ENCODE measurements around the gene LANCL1. TPM values are rescaled to one million over a fixed set of nuclear protein-coding genes. Genes with fewer than 3 reads are reported as not detected.

The LANCL1 gene
- total RNA-seq, 1 donor from 2014 or later, result 38.7 TPM

DNA sequence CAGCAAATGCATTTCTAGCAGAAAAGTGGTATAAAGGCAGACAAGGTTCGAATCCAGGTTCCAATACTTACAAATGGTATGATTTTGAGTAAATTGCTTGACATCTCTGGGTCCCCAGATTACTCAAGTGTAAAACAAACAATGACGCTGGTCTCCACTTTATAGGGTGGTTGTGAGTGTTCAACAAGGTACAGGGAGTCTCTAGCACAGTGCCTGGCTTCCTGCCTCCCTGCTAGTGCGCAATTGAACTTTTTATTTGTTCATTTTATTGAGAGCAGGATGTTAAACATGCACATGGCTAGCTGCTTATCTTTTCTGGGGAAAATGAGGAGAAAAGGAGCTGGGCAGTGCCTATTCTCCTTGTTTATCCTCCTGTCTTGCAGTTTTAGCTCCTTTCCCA, 86.7 kb downstream of the LANCL1 start:
- Mint-ChIP-seq H3K4me3 (ENCODE audit: unreplicated experiment) (no peak overlapping the region), H3K36me3 (ENCODE audit: low read depth, unreplicated experiment) (no peaks in the 10 kb centered on the region), H3K27ac (ENCODE audit: unreplicated experiment) (no peak overlapping the region), H3K27me3 (ENCODE audit: unreplicated experiment) (peaks cover 1% of the 10 kb centered on the region), H3K4me1 (ENCODE audit: unreplicated experiment) (no peaks in the 10 kb centered on the region), H3K9me3 (ENCODE audit: unreplicated experiment) (no peaks in the 10 kb centered on the region)
- TF ChIP-seq, protein P1, sequence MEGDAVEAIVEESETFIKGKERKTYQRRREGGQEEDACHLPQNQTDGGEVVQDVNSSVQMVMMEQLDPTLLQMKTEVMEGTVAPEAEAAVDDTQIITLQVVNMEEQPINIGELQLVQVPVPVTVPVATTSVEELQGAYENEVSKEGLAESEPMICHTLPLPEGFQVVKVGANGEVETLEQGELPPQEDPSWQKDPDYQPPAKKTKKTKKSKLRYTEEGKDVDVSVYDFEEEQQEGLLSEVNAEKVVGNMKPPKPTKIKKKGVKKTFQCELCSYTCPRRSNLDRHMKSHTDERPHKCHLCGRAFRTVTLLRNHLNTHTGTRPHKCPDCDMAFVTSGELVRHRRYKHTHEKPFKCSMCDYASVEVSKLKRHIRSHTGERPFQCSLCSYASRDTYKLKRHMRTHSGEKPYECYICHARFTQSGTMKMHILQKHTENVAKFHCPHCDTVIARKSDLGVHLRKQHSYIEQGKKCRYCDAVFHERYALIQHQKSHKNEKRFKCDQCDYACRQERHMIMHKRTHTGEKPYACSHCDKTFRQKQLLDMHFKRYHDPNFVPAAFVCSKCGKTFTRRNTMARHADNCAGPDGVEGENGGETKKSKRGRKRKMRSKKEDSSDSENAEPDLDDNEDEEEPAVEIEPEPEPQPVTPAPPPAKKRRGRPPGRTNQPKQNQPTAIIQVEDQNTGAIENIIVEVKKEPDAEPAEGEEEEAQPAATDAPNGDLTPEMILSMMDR (IDR thresholded peaks at IDR 0.05; ENCODE audit: unreplicated experiment), result no peak
- no peak for DNase-seq (ENCODE audit: low spot score)

DNA sequence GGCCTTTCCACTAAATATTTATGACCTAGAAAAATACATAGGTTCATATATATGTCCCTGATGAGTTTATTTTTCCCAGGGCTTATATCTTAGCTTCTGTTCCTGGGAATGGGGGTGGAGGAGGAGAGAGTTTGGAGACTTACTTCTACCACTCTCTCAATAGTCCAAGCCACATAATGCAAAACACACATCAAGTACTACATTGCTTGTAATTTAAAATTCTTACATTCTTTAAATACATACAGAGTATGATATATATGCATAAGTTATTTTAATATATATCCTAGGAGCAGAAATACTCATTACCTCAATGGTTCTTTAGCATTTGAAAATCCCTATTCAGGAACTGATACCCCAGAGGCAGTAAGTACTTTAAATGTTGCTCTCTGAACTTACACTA, 88.4 kb downstream of the LANCL1 start:
- DNase-seq (ENCODE audit: low spot score), result no peak
- H3K27me3 Mint-ChIP-seq (ENCODE audit: unreplicated experiment), result no peaks in the 10 kb centered on the region
- no peaks in the 10 kb centered on the region for H3K36me3 Mint-ChIP-seq (ENCODE audit: low read depth, unreplicated experiment)
- no peaks in the 10 kb centered on the region for H3K9me3 Mint-ChIP-seq (ENCODE audit: unreplicated experiment)
- no peak overlapping the region for H3K27ac Mint-ChIP-seq (ENCODE audit: unreplicated experiment)
- TF ChIP-seq, protein P1 (IDR thresholded peaks at IDR 0.05; ENCODE audit: unreplicated experiment), result no peak
- H3K4me3 Mint-ChIP-seq (ENCODE audit: unreplicated experiment), result no peak overlapping the region
- H3K4me1 Mint-ChIP-seq (ENCODE audit: unreplicated experiment), result no peaks in the 10 kb centered on the region

DNA sequence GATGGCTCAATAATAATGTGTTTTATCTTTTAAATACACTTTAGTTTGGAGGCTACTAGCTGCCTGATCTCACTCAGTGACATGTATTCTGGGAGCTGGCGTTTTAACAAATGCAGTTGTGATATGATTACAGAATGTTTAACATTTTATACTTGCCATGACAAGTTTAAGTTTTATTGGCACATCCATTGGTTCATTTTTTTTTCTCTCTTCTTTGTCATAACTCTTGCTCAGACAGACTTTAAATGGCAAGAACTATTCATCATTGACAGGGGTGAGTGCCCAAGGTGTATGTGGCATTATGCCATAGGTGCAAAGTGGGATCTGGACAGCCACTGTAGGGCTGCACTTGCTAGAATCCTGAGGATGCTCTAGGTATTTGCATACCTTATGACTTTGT, 89.5 kb downstream of the LANCL1 start:
- Mint-ChIP-seq H3K9me3 (ENCODE audit: unreplicated experiment) (no peaks in the 10 kb centered on the region), H3K27me3 (ENCODE audit: unreplicated experiment) (no peaks in the 10 kb centered on the region), H3K36me3 (ENCODE audit: low read depth, unreplicated experiment) (no peaks in the 10 kb centered on the region), H3K4me1 (ENCODE audit: unreplicated experiment) (no peaks in the 10 kb centered on the region), H3K27ac (ENCODE audit: unreplicated experiment) (no peak overlapping the region), H3K4me3 (ENCODE audit: unreplicated experiment) (no peak overlapping the region)
- no peak for DNase-seq (ENCODE audit: low spot score)
- TF ChIP-seq, protein P1 (IDR thresholded peaks at IDR 0.05; ENCODE audit: unreplicated experiment), result no peak

Other genes with a start within 250 kb of the LANCL1 start
- not detected for gene MYL1, start 161.6 kb downstream of the LANCL1 start, total RNA-seq (ENCODE audit: unreplicated experiment)
- gene CPS1, start 79.8 kb upstream of the LANCL1 start, total RNA-seq (ENCODE audit: unreplicated experiment), result 31.5 TPM